HG03521 (cell line): Measurements from ENCODE around the gene PRR14.
A peak's percentile ranks its signal among the peaks of the same experiment; 100 is the strongest.
"Not testable (repeated sequence)": the region's sequence is repeated elsewhere in the genome, so short reads cannot be mapped to it uniquely, and the experiment has no call there.

Source experiments
- ATAC-seq: cut with Tn5 transposase; IDR thresholded peaks from one replicate; pipeline ENCODE4 v1.9.1; 2021; ENCODE audit warnings: mild to moderate bottlenecking, moderate library complexity; ENCODE audit not compliant: unreplicated experiment

The PRR14 gene

GRCh38 chr16:30628628-30629540 lies 21.9 kb upstream of the PRR14 start:
- ATAC-seq: no peak

GRCh38 chr16:30632454-30632853 lies 18.3 kb upstream of the PRR14 start:
- ATAC-seq: not testable (repeated sequence)

- no peak for ATAC-seq
Observed at GRCh38 chr16:30633526-30633925, 17.2 kb upstream of the PRR14 start.

- no peak for ATAC-seq
Observed at GRCh38 chr16:30636599-30636998, 14.2 kb upstream of the PRR14 start.

GRCh38 chr16:30637139-30637538 lies 13.6 kb upstream of the PRR14 start:
- not testable (repeated sequence) for ATAC-seq

GRCh38 chr16:30637944-30638343 lies 12.8 kb upstream of the PRR14 start:
- ATAC-seq: no peak

GRCh38 chr16:30641378-30641982 lies 9.3 kb upstream of the PRR14 start:
- ATAC-seq: no peak

GRCh38 chr16:30644334-30644830 lies 6.4 kb upstream of the PRR14 start:
- no peak for ATAC-seq

GRCh38 chr16:30645727-30646126 lies 5.0 kb upstream of the PRR14 start:
- ATAC-seq: no peak

GRCh38 chr16:30647274-30647571 lies 3.5 kb upstream of the PRR14 start:
- no peak for ATAC-seq

GRCh38 chr16:30649725-30650368 lies 913 bp upstream of the PRR14 start:
- no peak for ATAC-seq

- peak; percentile 39 for ATAC-seq
Observed at GRCh38 chr16:30651124-30652004, 604 bp downstream of the PRR14 start.

- no peak for ATAC-seq
Observed at GRCh38 chr16:30652005-30652296, 1.2 kb downstream of the PRR14 start.

GRCh38 chr16:30652718-30653117 lies 2.0 kb downstream of the PRR14 start:
- ATAC-seq: no peak

- ATAC-seq: no peak
Observed at GRCh38 chr16:30654856-30655255, 4.1 kb downstream of the PRR14 start.

GRCh38 chr16:30655815-30656347 lies 5.1 kb downstream of the PRR14 start:
- no peak for ATAC-seq

- ATAC-seq: no peak
Observed at GRCh38 chr16:30656388-30656787, 5.6 kb downstream of the PRR14 start.

- ATAC-seq: no peak
Observed at GRCh38 chr16:30656974-30657865, 6.5 kb downstream of the PRR14 start.

- peak; percentile 65 for ATAC-seq
Observed at GRCh38 chr16:30657866-30658730, 7.3 kb downstream of the PRR14 start, which contains the start of gene FBRS. TSS of gene FBRS (plus strand) at chr16:30658431. CDS start at chr16:30659519, 1,088 bp downstream.
